HG02798 (cell line): Measurements from ENCODE around the gene GAB4.
"Not testable (repeated sequence)": the region's sequence is repeated elsewhere in the genome, so short reads cannot be mapped to it uniquely, and the experiment has no call there.

Experiments
- ATAC-seq: cut with Tn5 transposase; IDR thresholded peaks from one replicate; pipeline ENCODE4 v1.9.1; 2021; ENCODE audit warnings: mild to moderate bottlenecking; ENCODE audit not compliant: unreplicated experiment, poor library complexity

The GAB4 gene

DNA sequence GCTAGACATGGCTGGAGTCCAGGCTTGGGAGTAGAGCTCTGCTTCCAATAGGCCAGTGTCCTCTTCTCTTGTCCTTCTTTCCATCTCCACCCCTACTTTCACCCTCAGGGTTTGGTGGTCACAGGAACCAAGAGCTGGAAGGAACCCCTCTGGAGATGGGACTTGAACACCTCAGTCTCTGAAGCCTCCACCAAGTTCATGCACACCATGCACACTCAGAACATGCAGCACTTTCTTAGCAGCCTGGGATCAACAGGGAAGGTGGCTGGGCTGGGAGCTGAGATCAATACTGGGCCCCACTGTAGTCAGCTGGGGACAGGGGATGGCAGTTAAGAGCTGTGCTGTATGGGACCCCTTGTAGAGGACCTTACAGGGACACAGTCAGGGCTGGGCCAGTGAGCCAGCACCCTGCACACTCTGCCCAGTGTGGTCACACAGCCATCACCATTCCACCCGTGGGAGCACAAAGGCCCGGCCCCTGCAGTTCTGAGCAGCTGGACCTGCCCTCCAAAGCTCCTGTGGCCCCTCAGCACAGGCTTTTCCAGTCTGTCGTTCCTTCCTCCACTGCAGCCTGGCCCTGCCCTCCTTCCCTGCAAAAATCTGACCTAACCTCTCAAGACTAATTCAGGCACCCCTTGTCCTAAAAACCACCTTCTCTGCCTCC, 47.7 kb downstream of the GAB4 start:
- ATAC-seq = no peak

DNA sequence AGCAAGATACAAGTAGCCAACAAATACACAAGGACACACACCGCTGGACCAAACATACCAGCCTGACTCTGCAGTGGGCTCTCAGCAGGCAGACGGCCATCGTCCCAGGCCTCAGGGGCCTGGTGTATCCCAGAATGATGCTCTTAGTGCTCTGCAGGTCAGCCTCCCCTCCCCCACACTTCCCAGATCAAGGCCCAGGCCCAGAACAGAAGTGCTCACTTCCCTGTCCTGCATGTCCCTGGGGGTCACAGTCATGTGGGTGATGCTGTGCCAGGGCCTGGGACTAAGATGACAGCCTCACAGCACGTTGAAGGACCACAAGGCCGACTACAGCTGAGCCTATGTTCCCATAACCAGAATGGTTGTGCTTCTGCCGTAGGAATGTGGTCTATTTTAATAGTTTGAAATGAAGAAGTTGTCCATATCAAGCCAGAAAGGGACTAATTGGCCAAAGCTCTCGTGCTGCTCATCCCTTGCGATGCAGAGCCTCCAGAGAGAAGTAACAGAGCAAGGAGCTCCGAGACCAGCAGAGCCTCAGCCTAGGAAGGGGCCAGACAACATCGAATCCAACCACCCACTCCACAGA, 48.6 kb downstream of the GAB4 start:
- ATAC-seq = no peak

DNA sequence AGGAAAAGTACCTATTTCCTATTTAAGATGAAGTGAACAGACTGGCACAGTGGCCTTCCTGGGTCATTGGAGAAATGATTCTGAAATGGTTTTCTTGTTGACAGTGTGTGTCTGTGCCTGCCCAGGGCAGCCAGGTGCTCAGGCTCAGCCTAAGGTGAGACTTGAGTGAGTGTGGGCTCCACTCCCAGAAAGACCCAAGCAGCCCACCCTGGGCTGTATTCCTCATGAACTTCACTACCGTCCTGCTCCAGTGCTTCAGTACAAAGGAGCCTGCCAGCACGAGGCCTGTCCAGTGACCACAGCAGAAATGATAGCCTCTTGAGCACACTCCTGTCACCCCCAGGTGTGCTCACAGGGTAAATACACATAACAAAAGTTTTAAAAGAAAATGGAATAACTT, 49.5 kb downstream of the GAB4 start:
- ATAC-seq = no peak

DNA sequence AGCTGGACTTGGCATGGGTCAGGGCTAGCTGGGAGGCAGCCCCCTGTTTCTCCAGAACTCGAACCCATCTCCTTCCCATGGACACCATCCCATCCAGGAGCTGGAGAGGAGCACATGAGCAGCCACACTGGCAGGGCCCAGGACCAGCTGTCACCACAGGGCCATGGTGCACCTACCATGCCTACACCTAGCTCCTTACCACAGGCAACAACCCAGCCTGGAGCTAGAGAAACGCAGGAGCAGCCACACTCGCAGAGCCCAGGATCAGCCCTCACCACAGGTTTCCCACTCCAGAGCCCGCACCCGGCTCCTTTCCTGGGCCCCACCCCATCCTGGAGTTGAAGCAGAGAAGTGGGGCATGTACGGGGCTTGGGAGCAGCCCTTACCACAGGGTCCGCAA, 50.2 kb downstream of the GAB4 start:
- no peak for ATAC-seq

DNA sequence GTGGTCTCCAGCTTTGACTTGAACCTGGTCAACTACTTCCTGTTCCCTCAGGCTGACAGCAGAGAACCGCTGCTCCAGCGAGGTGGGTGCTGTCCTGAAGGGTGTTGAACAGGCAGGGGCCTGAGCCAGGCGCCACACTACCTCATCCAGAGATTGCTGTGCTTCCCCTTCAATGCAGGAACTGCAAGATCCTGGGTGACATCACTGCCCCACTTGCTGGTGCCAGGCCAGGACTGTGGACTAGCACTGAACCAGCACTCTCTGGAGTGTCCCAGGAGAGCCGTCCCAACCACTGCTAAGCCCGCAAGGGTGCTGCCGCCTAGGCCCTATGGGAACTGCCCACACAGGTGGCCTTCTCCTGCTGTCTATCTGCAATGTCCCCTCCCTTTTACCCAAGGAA, 51.7 kb downstream of the GAB4 start:
- no peak for ATAC-seq

DNA sequence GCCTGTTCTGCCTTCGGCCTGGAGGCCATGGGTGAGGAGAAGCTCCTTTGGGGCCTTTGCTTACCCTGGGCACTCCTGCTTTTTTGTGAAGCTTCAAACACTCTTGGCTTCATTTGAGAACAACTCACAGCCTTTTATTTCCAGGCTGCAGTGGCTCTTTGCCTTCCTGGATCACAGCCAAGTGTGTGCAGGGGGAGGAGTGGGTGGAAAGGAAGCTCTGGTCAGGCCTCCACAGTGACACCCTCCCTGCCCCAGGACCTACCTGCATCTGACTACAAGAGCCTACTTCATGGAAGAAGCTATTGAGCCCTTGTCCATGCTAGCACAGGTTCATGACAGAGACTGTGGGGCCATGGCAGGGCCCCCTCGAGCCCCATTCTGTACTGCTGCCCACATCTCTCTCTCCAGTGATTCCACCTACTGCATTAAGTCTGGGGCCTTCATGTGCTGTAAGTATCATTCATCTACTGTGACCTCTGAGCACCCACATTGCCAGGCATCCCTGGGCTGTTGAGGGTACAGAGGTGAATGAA, 52.3 kb downstream of the GAB4 start:
- ATAC-seq = no peak

DNA sequence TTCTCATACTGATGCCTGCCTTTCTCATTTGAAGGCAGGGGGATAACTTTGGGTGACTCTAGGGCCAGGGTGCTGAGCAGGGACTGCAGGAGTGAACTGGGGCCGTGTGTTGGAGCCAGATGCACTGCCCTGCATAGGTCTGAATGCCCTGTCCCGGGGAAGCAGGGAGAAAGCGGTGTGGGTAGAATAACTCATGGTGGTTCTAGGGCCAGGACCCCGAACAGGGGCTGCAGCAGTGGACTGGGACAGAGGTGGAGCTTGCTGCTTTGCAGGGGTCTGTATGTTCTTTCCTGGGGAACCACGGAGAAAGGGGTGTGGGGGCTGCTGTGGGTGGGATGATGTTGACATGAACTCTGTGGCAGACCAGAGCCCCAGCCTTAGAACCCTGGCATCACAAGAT, 52.9 kb downstream of the GAB4 start:
- no peak for ATAC-seq

DNA sequence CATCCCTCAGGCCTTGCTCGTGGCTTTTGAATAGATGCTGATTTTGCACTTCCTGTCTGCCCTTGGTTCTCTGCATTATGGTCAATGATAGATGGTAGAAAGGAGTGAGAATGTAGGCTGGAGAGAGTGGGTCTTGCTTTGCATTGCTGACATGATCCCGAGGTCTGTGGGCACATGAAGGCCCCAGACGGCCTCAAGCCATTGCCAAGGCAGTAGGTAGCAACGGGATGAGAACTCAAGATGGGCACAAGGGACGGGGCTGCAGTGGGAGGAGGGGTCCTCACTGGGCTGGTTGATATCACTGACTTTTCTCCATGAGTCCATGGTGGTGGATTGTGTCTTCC, 54.0 kb downstream of the GAB4 start:
- no peak for ATAC-seq

DNA sequence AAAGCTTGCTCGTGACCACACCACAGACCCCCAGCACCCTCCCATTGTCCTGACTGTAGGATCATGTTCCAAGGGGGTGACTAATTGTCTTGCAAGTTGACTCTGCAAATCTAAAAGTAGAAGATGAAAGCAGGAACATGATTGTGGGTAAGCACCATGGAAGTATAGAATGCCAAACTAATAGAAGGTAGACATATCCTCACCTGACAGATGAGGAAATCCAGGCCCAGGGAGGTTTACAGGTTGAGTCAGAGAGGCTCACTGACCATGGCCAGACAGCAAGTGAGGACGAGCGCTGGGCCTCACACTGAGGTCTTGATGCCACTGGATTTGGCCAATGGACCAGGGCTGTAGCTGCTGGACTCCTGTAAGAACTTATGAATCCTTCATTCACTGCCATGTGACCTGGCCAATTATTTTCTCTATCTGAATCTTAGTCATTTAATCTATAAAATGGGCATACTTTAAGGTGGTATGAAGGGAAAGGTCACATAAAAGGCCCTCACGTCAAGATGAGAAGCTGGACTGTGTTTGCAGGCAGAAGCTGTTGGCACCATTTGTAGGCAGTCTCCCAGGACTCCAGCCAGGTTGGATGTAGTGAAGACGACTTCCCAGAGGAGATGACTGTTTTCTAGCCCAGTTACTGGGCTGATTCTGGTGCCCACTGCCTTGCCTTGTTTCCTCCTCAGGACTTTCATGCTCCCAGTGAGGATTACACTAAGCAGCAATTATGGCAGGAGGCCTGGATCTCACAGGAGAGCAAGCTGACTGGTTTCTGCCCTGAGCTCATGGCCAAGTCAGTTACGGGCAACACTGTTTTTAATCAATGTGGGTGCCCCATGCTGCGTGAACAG, 54.6 kb downstream of the GAB4 start:
- ATAC-seq = no peak

DNA sequence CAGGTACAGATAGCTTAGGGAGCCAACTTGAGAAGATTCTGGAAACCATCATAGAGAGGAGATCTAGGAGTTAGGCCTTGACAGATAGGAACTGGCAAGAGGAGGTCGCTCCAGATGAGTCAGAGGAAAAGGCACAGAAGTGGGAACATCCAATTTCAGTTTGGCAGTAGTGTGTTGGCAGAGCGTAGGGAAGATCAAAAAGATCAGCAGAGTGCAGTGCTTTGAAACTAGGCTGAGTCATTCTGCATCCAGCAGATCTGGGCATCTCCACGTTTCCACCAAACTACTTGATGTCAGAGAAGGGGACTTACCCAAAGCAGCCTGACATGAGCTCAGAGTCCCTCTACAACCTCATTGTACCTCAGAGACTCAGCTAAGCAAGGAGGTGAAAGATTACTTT, 58.5 kb downstream of the GAB4 start:
- ATAC-seq = no peak

DNA sequence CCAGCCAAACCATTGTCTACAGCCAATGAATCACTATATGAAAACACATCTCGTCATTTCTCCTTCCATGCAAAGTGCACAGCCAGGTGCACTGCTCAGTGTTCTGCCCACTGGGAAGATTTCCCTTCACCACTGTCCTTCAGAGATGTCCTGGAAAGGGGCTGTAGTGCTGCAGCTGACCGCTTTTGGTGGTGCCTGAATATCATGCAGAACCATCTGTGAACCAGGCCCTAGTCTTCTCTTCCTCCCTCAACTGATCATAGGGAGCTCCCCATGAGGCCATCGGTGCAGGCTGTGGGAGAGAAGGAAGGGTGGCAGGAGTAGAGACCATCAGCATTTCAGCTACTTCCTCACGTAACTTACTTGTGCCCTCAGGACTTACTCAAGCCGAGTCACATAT, 70.2 kb downstream of the GAB4 start:
- ATAC-seq = no peak

DNA sequence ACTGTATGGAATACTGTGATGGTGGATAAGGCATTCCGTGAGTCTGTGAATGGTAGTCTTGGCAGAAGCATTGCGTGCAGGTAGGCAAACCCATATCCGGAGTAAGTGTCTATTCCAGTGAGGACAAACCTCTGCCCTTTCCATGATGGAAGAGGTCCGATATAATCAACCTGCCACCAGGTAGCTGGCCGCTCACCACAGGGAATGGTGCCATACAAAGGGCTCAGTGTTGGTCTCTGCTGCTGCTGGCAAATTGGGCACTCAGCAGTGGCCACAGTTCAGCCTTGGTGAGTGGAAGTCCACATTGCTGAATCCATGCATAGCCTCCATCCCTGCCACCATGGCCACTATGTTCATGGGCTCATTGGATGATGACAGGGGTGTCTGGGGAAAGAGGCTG, 70.8 kb downstream of the GAB4 start:
- ATAC-seq = not testable (repeated sequence)

DNA sequence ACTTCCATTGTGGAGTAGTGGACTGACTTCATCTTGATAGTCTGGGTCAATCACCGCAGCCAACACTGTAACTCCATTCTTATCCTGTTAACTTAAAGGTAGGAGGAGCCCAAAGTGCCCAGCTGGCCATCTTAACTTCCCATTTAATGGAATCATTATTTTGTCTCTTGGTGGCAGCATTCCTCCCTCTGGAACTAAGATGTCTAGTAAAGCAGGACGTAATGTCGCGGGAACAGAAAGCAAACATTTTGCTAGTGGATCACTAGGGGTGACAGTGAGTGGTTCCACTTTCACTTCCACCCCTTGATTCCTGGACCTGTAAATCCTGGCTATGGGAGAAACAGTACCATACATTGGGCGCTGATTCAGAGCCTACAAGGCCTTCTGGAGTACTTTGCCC, 71.4 kb downstream of the GAB4 start:
- ATAC-seq = no peak

DNA sequence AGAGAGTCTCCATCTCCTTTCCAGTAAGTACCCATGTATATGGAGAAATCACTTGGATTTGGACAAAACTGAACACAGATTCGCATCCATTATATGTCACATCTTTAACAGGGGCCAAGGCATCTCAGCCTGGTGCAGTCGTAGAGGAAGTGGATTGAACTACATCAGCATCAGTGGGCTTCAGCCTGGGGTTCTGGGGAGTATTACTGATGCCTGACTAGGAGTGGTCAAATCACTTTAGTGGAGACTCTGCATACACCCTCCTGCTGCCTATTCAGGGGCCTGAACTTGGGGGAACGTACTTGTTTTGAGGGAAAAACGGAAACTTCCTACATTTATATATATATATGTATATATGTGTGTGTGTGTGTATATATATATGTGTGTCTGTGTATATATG, 72.8 kb downstream of the GAB4 start:
- ATAC-seq = no peak

DNA sequence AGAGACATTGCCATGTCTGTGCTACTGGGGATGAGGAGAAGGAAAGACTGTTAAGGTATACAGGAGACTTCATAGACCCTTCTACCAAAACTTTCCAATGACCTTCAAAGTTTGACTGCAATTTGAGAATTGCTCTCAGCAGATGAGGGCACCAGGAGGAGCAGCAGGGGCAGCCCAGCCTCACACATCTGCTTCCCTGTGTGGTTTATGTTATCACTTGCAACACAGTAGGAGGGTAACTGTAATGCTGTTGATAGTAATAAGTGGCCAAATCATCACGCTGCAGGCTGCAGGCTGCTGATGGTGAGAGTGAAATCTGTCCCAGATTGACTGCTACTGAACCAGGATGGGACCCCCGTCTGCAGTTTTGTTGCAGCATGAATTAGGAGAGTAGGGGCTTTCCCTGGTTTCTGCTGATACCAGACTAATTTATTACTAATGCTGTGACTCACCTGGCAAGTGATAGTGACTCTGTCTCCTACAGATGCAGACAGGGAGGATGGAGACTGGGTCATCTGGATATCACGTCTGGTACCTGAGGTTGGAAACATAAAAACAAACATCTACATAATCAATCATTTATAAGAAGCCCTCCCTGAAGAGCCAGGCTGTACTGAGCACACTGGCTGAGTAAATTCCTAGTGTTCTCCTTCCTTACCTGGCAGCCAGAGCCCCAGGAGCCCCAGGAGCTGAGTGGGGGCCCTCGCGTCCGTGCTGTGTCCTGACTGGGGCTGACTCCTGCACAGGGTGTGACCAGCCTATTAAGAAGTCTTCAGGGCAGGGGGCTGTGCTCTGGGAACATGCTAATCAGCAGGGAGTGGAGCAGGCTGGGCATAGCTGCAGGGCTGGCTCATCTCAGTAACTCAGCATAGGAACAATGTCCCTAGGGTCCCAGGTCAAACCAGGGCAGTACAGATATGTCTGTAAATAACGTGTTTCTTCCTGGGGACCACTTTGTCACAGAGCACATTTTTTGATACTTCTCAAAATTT, 74.4 kb downstream of the GAB4 start:
- ATAC-seq = no peak

DNA sequence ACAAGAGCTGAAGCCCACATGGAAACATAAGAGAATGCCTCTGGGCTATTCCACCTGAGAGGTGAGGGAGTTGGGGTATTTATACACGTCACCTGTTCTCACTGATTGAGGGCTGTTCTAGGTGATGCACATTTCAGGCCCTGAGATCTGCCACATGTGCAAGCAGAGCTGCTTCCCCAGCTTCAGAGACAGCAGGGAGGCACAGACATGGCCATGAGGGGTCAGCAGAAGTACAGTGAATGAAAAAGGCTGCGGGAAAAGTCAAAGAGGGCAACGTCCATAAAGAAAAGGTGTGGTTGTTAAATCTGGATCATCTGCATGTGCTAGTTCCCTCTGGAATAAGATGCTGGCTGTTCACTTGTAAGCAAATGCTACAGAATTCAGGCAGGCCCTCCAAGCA, 75.4 kb downstream of the GAB4 start:
- no peak for ATAC-seq

DNA sequence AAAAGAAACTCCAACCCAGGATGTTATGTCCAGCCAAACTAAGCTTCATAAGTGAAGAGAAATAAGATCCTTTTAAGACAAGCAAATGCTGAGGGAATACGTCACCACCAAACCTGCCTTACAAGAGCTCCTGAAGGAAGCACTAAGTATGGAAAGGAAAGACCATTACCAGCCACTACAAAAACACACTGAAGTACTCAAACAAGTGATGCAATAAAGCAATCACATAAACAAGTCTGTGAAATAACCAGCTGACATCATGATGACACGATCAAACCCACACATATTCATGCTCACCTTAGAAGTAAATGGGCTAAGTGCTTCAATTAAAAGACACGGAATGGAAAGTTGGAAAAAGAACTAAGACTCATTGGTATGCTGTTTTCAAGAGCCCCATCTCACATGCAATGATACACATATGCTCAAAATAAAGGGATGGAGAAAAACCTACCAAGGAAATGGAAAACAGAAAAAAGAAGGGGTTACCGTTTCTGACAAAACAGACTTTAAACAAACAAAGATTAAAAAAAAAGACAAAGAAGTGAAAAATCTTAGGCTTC, 82.5 kb downstream of the GAB4 start:
- ATAC-seq = no peak

DNA sequence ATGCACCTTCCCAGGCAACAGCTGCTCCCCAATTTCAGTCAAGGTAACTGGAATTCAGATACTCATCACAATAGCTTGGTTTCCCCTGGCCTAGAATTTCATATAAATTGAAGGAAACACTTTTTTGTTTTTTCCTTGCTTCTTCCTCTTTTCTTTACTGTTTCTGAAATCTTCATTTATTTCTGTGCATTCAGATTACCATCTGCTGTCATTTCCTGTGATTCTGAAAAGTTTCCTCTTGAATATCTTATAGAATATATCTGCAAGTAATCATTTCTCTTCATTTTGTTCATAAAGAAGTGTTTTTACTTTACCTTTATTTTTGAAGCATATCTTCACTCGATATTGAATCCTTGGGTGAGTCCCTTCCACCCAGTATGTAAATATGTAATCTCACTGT, 85.3 kb downstream of the GAB4 start:
- no peak for ATAC-seq

DNA sequence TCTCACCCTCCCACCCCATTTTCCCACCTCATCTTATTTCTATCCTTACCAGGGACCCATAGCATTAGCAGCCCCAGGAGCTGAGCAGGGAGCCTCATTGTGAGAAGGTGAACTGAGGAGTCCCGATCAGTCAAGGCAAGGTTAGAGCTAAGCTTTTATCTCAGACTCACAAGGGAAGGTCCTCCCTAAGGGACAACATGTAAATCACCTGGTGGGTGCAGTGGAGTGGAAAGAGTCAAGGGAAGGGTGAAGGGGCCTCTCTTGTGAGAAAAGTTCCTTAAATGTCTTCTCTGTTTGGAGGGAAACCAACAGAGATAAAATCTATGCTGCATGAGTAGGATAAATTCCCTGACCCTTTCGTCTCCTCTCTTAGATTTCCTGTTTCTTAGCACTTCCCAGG, 85.9 kb downstream of the GAB4 start:
- no peak for ATAC-seq
